ENCODE data around the gene XXYLT1.

DNA sequence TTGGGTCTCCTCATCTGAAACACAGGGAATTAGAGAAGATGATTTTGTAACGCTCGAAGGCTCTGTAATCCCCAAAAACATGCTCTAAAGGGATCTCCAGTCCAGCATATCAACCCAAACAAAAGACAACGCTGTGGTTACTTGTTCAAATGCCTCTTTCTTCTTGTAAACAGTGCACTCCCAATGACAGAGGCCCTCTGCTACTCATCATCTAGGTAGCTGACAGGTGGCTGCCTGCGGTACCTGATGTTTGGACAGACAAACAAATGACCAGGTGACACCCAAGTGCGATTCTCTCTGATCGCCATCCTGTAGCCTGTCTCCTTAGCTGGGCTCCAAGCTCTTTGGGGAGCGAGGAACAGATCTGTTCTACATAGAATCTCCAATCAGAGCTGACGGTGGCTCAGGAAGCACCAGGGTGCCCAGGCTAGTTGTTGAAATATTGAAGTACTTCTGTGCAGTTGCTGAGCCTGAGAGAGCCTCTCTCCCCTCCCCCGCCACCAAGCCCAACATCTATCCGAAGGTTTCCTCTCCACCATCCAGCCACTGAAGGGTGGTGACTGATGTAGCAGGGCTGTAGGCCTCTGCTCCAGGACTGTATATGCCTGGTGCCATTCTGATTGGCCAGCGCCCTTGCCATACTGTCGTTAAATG, 238.7 kb downstream of the XXYLT1 start:
- TF ChIP-seq, protein P1, sequence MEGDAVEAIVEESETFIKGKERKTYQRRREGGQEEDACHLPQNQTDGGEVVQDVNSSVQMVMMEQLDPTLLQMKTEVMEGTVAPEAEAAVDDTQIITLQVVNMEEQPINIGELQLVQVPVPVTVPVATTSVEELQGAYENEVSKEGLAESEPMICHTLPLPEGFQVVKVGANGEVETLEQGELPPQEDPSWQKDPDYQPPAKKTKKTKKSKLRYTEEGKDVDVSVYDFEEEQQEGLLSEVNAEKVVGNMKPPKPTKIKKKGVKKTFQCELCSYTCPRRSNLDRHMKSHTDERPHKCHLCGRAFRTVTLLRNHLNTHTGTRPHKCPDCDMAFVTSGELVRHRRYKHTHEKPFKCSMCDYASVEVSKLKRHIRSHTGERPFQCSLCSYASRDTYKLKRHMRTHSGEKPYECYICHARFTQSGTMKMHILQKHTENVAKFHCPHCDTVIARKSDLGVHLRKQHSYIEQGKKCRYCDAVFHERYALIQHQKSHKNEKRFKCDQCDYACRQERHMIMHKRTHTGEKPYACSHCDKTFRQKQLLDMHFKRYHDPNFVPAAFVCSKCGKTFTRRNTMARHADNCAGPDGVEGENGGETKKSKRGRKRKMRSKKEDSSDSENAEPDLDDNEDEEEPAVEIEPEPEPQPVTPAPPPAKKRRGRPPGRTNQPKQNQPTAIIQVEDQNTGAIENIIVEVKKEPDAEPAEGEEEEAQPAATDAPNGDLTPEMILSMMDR (IDR thresholded peaks at IDR 0.05) = no peak
- TF ChIP-seq POLR2A (IDR thresholded peaks at IDR 0.05) (no peak), POLR2AphosphoS5 (IDR thresholded peaks at IDR 0.05; ENCODE audit: insufficient read depth in 1 of 2, low read depth in 1 of 2) (no peak)

All from vagina (tissue), 2 donors.